Measurements from ENCODE around the gene CES1. TPM values are rescaled to one million over a fixed set of nuclear protein-coding genes. Genes with fewer than 3 reads are reported as not detected.
"Not testable (repeated sequence)": the region's sequence is repeated elsewhere in the genome, so short reads cannot be mapped to it uniquely, and the experiment has no call there.

The CES1 gene
- total RNA-seq, 1 donor from 2014 or later: 401 TPM

- no peak for DNase-seq (ENCODE audit: low spot score)
Observed at GRCh38 chr16:55832425-55832772, 497 bp downstream of the CES1 start.

GRCh38 chr16:55830658-55831294 is 2.1 kb downstream of the CES1 start:
- DNase-seq (ENCODE audit: low spot score): no peak

GRCh38 chr16:55829232-55829631 is 3.7 kb downstream of the CES1 start:
- DNase-seq (ENCODE audit: low spot score): not testable (repeated sequence)

GRCh38 chr16:55828680-55829079 is 4.2 kb downstream of the CES1 start:
- DNase-seq (ENCODE audit: low spot score): no peak

- no peak for DNase-seq (ENCODE audit: low spot score)
Observed at GRCh38 chr16:55825115-55825728, 7.7 kb downstream of the CES1 start.

- DNase-seq (ENCODE audit: low spot score): no peak
Observed at GRCh38 chr16:55824473-55825000, 8.4 kb downstream of the CES1 start.

GRCh38 chr16:55822280-55822810 is 10.6 kb downstream of the CES1 start:
- no peak for DNase-seq (ENCODE audit: low spot score)

GRCh38 chr16:55821210-55821609 is 11.7 kb downstream of the CES1 start:
- no peak for DNase-seq (ENCODE audit: low spot score)

- no peak for DNase-seq (ENCODE audit: low spot score)
Observed at GRCh38 chr16:55820615-55821014, 12.3 kb downstream of the CES1 start.

GRCh38 chr16:55817236-55817912 is 15.5 kb downstream of the CES1 start:
- DNase-seq (ENCODE audit: low spot score): no peak

- not testable (repeated sequence) for DNase-seq (ENCODE audit: low spot score)
Observed at GRCh38 chr16:55816222-55816621, 16.7 kb downstream of the CES1 start.

- DNase-seq (ENCODE audit: low spot score): peak; percentile 87
Observed at GRCh38 chr16:55815320-55815719, 17.6 kb downstream of the CES1 start.

GRCh38 chr16:55814174-55814573 is 18.7 kb downstream of the CES1 start:
- DNase-seq (ENCODE audit: low spot score): not testable (repeated sequence)

- peak; percentile 75 for DNase-seq (ENCODE audit: low spot score)
Observed at GRCh38 chr16:55813730-55814129, 19.2 kb downstream of the CES1 start.

GRCh38 chr16:55812951-55813350 is 19.9 kb downstream of the CES1 start:
- DNase-seq (ENCODE audit: low spot score): peak; percentile 53

GRCh38 chr16:55811811-55812210 is 21.1 kb downstream of the CES1 start:
- DNase-seq (ENCODE audit: low spot score): no peak

- DNase-seq (ENCODE audit: low spot score): no peak
Observed at GRCh38 chr16:55810451-55810961, 22.4 kb downstream of the CES1 start.

GRCh38 chr16:55809851-55810250 is 23.0 kb downstream of the CES1 start:
- DNase-seq (ENCODE audit: low spot score): peak; percentile 85

GRCh38 chr16:55809386-55809785 is 23.5 kb downstream of the CES1 start:
- no peak for DNase-seq (ENCODE audit: low spot score)

- not testable (repeated sequence) for DNase-seq (ENCODE audit: low spot score)
Observed at GRCh38 chr16:55808286-55808685, 24.6 kb downstream of the CES1 start.

- not testable (repeated sequence) for DNase-seq (ENCODE audit: low spot score)
Observed at GRCh38 chr16:55805104-55805503, 27.8 kb downstream of the CES1 start.

- not testable (repeated sequence) for DNase-seq (ENCODE audit: low spot score)
Observed at GRCh38 chr16:55803681-55804080, 29.2 kb downstream of the CES1 start.

Data from mesenteric fat pad (tissue), 1 donor.